HUES48 (cell line): ENCODE data around the gene FOXC1.

Experiments
- H3K27ac ChIP-seq: one replicate; pipeline ENCODE4 v1.7.0; 2013; ENCODE audit warnings: low read depth, low read length, inconsistent platforms
- H3K27me3 ChIP-seq: 2 replicates; pipeline ENCODE4 v1.6.1; 2013; ENCODE audit warnings: mild to moderate bottlenecking, low read length; ENCODE audit not compliant: control insufficient read depth, insufficient read depth
- H3K36me3 ChIP-seq: 2 replicates; pipeline ENCODE4 v1.6.1; 2013; ENCODE audit warnings: low read length; ENCODE audit not compliant: control insufficient read depth, insufficient read depth
- H3K4me1 ChIP-seq: 2 replicates; pipeline ENCODE4 v1.6.1; 2013; ENCODE audit warnings: mild to moderate bottlenecking, low read length; ENCODE audit not compliant: control insufficient read depth, insufficient read depth
- H3K4me3 ChIP-seq: 2 replicates; pipeline ENCODE4 v1.5.1; 2013; ENCODE audit warnings: mild to moderate bottlenecking, low read depth, low read length
- H3K9ac ChIP-seq: 2 replicates; pipeline ENCODE4 v1.6.1; 2013; ENCODE audit warnings: mild to moderate bottlenecking, low read depth, low read length, moderate library complexity
- H3K9me3 ChIP-seq: 2 replicates; pipeline ENCODE4 v1.6.1; 2013; ENCODE audit warnings: low read length; ENCODE audit not compliant: control insufficient read depth, insufficient read depth

FOXC1 gene

DNA sequence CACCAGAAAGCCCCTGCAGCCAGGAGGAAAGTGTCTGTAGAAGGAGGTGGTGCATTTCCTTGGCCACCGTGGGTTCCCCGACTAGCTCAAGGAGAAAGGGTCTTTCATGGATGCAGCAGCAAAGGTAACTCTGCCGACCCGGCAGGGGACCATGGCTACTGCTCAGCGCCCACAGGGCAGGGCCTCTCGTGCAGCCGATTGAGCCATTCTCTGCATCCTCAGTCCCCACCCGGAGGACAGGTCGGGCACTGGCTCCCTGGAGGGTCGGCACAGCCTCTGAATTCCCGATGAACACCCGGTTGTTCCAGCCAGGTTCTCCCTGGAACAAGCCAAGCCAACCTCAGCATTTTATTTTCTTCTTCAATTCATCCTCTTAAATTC lies 24.1 kb upstream of the FOXC1 start:
- no peaks in the 10 kb centered on the region for H3K9me3 ChIP-seq
- H3K27me3 ChIP-seq, result no peaks in the 10 kb centered on the region
- no peak overlapping the region for H3K4me3 ChIP-seq
- no peaks in the 10 kb centered on the region for H3K4me1 ChIP-seq
- H3K36me3 ChIP-seq, result no peaks in the 10 kb centered on the region
- no peak overlapping the region for H3K9ac ChIP-seq
- no peak overlapping the region for H3K27ac ChIP-seq

DNA sequence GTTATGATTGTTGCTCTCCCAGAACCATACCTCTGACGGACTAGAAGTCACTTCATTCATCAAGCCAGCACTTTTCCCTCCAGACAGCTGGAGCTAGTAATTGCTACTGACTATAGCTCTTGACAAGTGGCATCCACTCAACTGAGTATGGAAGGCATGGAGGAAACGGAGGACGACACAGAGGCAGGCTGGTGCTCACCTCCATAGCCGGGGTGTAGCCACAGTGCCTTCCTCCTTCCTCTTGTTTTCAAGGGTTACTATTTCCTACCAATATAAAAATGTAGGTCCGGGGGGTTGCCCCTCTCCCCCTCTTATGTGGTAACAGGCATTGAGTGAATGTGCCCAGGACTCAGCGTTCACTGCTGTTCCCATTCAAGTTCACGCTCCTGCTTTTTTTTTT lies 23.5 kb upstream of the FOXC1 start:
- Histone ChIP-seq H3K9ac (no peak overlapping the region), H3K4me1 (no peaks in the 10 kb centered on the region), H3K27me3 (no peaks in the 10 kb centered on the region; the same call in 1 of the 2 replicates), H3K27ac (no peak overlapping the region), H3K4me3 (no peak overlapping the region), H3K36me3 (no peaks in the 10 kb centered on the region), H3K9me3 (no peaks in the 10 kb centered on the region)

DNA sequence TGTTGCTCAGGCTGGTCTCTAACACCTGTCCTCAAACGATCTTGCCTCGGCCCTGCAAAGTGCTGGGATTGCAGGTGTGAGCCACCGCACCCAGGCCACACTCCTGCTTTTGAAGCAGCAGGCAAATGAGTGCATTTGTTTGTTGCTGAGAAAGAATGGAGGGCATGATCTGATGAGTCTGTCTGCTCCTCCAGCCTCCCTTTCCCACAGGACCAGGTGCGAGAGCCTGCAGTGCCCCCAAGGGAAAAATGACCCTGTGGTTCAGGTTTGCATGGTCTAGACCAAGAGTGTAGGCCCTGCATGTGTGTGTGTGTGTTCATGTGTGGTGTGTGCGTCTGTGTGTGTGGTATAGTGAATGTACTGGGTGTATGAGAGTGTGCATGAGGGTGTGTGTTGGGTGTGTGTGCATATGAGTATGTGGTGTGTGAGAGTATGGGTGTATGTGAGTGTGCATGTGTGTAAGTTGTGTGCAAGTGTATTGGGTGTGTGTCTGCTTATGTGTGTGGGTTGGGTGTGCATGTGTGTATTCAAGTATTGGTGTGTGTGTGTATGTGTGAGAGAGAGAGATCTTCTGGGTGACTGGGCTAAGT lies 22.8 kb upstream of the FOXC1 start:
- H3K4me3 ChIP-seq, result no peak overlapping the region
- no peaks in the 10 kb centered on the region; the same call in 1 of the 2 replicates for H3K27me3 ChIP-seq
- no peaks in the 10 kb centered on the region for H3K9me3 ChIP-seq
- no peaks in the 10 kb centered on the region for H3K36me3 ChIP-seq
- H3K9ac ChIP-seq, result no peak overlapping the region
- H3K4me1 ChIP-seq, result no peaks in the 10 kb centered on the region
- H3K27ac ChIP-seq, result no peak overlapping the region

DNA sequence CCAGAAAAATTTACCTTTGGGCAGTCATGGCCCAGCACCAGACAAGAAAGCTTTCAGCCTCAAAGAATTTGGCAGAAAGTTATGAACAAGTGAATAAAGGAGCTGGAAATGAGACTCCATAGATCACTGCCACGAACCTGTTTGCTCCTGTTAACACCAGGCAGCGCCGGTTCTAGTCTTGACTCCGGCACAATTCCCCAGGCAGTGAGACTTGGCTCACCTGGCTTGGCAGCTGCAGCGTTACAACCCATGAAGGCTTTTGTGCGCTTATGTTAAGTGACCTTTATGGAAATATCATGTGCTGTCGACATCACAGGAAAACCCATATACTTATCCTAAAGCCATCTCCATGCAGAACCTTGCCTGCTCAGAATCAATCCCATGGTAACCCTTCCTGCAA lies 22.2 kb upstream of the FOXC1 start:
- Histone ChIP-seq H3K4me1 (no peaks in the 10 kb centered on the region), H3K9me3 (no peaks in the 10 kb centered on the region), H3K27ac (no peak overlapping the region), H3K36me3 (no peaks in the 10 kb centered on the region), H3K4me3 (no peak overlapping the region), H3K27me3 (no peaks in the 10 kb centered on the region; the same call in 1 of the 2 replicates), H3K9ac (no peak overlapping the region)

DNA sequence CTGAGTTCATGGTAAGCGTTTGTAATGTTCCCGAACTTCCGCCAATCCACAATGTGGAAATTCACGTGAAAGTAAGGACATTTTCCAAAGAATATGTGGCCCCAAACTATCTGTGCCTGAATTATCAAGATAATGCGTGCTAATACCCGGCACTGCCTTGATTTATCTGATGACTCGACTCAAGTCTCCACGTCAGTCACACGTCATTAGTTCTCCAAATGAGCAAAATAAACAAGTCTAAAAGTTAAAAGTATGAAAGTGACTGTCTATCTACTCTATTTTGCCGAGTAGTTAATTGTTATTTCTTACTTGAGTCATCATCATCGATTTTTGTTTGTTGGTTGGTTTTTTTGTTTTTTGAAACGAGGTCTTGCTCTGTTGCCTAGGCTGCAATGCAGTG lies 21.7 kb upstream of the FOXC1 start:
- Histone ChIP-seq H3K36me3 (no peaks in the 10 kb centered on the region), H3K9ac (no peak overlapping the region), H3K27me3 (no peaks in the 10 kb centered on the region; the same call in 1 of the 2 replicates), H3K4me1 (no peaks in the 10 kb centered on the region), H3K27ac (no peak overlapping the region), H3K4me3 (no peak overlapping the region), H3K9me3 (no peaks in the 10 kb centered on the region)

DNA sequence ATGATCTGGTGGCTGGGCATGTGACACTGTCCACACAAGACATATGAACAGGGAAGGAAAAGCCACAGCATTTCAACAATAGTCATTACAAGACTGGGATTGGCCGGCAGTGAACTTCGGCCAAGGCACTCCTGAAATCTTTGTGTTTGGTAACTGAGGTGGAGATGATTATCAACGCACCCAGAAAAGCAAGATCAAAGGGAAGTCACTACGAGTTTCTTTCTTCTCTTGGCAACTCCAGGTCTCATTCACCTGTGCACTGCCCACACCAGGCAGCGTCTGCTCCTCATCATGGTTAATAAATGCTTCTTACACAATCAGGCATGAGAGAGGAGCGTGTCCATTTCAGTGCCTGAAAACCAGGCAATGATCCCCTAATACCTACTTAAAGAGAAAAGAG lies 20.5 kb upstream of the FOXC1 start:
- no peak overlapping the region for H3K4me3 ChIP-seq
- H3K9me3 ChIP-seq, result no peaks in the 10 kb centered on the region
- no peak overlapping the region for H3K9ac ChIP-seq
- no peaks in the 10 kb centered on the region for H3K4me1 ChIP-seq
- H3K27me3 ChIP-seq, result peaks cover 4% of the 10 kb centered on the region; the same call in 1 of the 2 replicates
- H3K36me3 ChIP-seq, result no peaks in the 10 kb centered on the region
- no peak overlapping the region for H3K27ac ChIP-seq

DNA sequence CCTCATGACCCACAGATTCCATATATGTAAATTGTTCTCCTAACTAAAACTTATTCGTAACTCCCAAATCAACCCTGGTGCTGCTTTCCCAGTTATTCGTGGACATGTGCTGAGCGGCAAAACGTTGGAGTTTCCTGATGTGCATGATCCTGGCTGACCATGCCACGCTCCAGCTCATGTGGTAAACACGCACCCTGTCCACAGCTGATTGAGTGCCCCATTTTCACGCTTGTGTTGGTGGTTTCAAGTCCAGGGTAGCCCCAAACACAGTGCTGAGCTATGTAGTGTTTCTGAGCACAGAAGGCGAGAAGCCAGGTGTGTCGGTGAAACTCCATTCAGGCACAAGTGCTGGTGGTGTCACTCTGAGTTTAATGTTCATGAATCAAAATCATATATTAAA lies 19.1 kb upstream of the FOXC1 start:
- no peaks in the 10 kb centered on the region for H3K36me3 ChIP-seq
- H3K27ac ChIP-seq, result no peak overlapping the region
- H3K9me3 ChIP-seq, result no peaks in the 10 kb centered on the region
- H3K4me1 ChIP-seq, result no peaks in the 10 kb centered on the region
- no peak overlapping the region for H3K4me3 ChIP-seq
- H3K27me3 ChIP-seq, result peaks cover 6% of the 10 kb centered on the region
- no peak overlapping the region for H3K9ac ChIP-seq

DNA sequence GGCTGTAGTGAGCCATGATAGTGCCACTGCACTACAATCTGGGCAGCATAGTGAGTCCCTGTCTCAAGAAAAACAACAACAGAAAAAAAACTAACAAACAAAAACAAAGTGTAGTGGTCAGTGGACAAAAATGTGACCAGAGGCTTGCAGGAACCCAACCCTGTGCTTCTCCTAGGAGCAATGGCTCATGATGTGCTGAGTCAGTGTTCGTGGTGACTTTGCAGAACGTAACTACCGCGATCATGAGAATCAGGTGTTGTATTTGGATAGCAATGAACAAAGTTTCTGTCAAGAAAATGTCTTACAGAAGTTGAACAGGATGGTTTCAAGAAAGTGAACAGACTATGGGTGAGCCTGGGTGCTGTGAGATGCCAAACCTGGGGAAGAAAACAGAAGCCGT lies 18.5 kb upstream of the FOXC1 start:
- Histone ChIP-seq H3K27me3 (peaks cover 11% of the 10 kb centered on the region), H3K9me3 (no peaks in the 10 kb centered on the region)

DNA sequence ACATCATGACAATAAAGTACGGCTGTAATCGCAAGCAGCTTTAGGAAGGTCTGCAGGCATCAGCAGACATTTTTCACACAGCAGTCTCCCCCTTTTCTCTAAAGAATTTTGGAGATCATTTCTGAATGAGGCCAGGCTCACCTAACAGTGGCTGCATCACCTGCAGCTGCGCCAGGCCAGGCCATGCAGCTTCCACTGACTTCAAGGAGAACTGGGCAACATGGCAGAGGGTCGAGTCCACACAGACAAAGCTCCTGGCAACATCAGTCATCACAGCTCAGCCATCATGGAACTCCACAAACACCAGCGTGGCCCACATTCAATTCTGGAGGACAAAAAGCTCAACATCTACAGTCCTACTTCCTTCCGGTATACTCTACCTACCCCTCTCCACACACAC lies 17.8 kb upstream of the FOXC1 start:
- Histone ChIP-seq H3K36me3 (no peaks in the 10 kb centered on the region), H3K27me3 (peaks cover 11% of the 10 kb centered on the region), H3K27ac (no peak overlapping the region), H3K9me3 (no peaks in the 10 kb centered on the region), H3K4me1 (peaks cover 6% of the 10 kb centered on the region), H3K9ac (no peak overlapping the region), H3K4me3 (no peak overlapping the region)

More for the DNA sequence above, 18.5 kb upstream of the FOXC1 start:
- Histone ChIP-seq H3K36me3 (no peaks in the 10 kb centered on the region), H3K4me1 (no peaks in the 10 kb centered on the region), H3K9ac (no peak overlapping the region), H3K27ac (no peak overlapping the region), H3K4me3 (no peak overlapping the region)

DNA sequence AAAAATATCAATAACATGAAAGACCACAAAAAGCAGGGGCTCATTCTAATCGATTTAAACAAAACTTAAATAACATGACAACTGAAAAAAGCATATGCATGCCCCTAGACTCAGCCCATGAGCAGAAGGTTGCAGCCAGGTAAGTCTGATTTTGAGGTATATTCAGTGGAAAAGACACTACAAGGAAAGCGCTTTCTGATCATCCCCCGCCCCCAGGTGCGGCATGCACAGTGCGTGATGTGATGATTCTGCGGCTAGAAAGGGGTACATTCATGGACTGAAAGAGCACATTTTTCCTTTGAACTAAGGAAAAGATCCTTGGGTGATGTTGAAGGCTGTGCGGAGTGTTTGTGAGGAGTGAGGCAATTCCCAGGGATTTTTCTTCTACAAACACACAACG lies 16.9 kb upstream of the FOXC1 start:
- Histone ChIP-seq H3K27me3 (peaks cover 11% of the 10 kb centered on the region), H3K4me3 (no peak overlapping the region), H3K9me3 (no peaks in the 10 kb centered on the region), H3K9ac (no peak overlapping the region), H3K36me3 (no peaks in the 10 kb centered on the region), H3K4me1 (peaks cover 14% of the 10 kb centered on the region), H3K27ac (no peak overlapping the region)

DNA sequence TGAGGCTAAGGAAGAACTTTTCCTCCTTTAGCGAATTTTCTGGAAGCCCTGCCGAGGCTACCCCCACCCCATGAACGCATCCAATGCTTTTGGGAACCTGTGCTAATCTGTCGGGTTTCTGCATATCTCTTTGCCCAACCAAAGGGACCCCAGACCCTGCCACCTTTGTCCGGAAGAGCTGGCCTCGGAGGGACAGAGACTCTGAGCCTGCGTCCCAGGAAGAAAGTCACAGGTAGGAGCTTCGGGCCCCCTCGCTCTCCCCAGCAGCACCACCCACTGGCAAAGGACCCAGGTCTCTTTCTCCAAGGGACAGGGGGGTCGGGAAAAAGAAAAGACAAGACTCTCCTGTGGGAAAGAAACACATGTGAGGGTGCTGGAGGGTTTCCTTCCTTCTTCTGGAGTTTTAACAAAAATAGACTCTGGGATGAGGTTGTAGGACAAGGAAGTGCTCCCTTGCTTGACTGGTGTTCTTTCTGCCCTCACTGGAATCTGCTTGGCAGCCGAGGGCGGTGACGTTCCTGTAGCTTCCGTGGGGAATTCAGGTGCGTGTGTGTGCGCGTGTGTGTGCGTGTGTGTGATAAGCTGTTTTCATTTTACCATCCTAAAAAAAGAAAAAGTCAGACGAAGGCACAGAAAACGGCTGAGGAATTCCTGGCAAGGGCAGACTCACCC lies 16.3 kb upstream of the FOXC1 start:
- Histone ChIP-seq H3K9ac (no peak overlapping the region), H3K4me3 (no peak overlapping the region), H3K27me3 (peaks cover 11% of the 10 kb centered on the region), H3K9me3 (no peaks in the 10 kb centered on the region), H3K36me3 (no peaks in the 10 kb centered on the region), H3K27ac (no peak overlapping the region), H3K4me1 (peaks cover 14% of the 10 kb centered on the region)
